Measurements from ENCODE around the gene PCDHGC4. TPM values are rescaled to one million over a fixed set of nuclear protein-coding genes. Genes with fewer than 3 reads are reported as not detected.

The PCDHGC4 gene
- total RNA-seq, 1 experiment from 2014 or later, result 0.57 TPM

DNA sequence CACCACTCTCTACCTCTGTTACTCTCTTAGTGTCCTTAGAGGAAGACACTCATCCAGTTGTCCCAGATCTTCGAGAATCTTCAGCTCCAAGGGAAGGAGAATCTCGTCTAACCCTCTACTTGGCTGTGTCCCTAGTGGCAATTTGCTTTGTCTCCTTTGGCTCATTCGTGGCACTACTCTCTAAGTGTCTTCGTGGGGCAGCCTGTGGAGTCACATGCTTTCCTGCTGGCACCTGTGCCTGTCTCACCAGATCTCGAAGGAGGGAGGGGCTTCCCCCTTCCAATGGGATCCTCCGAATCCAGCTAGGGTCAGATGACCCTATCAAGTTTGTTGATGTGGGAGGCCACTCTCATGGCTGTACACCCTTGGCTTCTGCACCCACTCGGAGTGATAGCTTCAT is 2.3 kb downstream of the PCDHGC4 start:
- H3K27me3 ChIP-seq (ENCODE audit: control insufficient read depth, insufficient read depth, low read length), result no peaks in the 10 kb centered on the region
- intact Hi-C loops (cut with micrococcal nuclease; ENCODE audit: unreplicated experiment) (no loop called here), in situ Hi-C loops (cut with HindIII; ENCODE audit: low pct_unique_long_range_greater_than_20kb, low sequenced_read_pairs) (no loop called here)
- no peak overlapping the region for H3K4me3 ChIP-seq (ENCODE audit: low read depth in 2 of 2, low read length in 2 of 2)
- DNase-seq (ENCODE audit: low read depth, low spot score) (no peak), ATAC-seq (no peak)
- TF ChIP-seq TCF7L2 (IDR thresholded peaks at IDR 0.05; ENCODE audit: low read depth, low read length), result no peak
- TF ChIP-seq, protein P1, sequence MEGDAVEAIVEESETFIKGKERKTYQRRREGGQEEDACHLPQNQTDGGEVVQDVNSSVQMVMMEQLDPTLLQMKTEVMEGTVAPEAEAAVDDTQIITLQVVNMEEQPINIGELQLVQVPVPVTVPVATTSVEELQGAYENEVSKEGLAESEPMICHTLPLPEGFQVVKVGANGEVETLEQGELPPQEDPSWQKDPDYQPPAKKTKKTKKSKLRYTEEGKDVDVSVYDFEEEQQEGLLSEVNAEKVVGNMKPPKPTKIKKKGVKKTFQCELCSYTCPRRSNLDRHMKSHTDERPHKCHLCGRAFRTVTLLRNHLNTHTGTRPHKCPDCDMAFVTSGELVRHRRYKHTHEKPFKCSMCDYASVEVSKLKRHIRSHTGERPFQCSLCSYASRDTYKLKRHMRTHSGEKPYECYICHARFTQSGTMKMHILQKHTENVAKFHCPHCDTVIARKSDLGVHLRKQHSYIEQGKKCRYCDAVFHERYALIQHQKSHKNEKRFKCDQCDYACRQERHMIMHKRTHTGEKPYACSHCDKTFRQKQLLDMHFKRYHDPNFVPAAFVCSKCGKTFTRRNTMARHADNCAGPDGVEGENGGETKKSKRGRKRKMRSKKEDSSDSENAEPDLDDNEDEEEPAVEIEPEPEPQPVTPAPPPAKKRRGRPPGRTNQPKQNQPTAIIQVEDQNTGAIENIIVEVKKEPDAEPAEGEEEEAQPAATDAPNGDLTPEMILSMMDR (IDR thresholded peaks at IDR 0.05), result no peak
- no peak for TF ChIP-seq SIN3A (IDR thresholded peaks at IDR 0.05; ENCODE audit: borderline replicate concordance, insufficient read depth, low read depth, low read length)
- TF ChIP-seq, protein P2, sequence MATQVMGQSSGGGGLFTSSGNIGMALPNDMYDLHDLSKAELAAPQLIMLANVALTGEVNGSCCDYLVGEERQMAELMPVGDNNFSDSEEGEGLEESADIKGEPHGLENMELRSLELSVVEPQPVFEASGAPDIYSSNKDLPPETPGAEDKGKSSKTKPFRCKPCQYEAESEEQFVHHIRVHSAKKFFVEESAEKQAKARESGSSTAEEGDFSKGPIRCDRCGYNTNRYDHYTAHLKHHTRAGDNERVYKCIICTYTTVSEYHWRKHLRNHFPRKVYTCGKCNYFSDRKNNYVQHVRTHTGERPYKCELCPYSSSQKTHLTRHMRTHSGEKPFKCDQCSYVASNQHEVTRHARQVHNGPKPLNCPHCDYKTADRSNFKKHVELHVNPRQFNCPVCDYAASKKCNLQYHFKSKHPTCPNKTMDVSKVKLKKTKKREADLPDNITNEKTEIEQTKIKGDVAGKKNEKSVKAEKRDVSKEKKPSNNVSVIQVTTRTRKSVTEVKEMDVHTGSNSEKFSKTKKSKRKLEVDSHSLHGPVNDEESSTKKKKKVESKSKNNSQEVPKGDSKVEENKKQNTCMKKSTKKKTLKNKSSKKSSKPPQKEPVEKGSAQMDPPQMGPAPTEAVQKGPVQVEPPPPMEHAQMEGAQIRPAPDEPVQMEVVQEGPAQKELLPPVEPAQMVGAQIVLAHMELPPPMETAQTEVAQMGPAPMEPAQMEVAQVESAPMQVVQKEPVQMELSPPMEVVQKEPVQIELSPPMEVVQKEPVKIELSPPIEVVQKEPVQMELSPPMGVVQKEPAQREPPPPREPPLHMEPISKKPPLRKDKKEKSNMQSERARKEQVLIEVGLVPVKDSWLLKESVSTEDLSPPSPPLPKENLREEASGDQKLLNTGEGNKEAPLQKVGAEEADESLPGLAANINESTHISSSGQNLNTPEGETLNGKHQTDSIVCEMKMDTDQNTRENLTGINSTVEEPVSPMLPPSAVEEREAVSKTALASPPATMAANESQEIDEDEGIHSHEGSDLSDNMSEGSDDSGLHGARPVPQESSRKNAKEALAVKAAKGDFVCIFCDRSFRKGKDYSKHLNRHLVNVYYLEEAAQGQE (IDR thresholded peaks at IDR 0.05; ENCODE audit: insufficient read depth in 1 of 2, low read depth in 2 of 2, low read length in 1 of 2), result no peak
- TF ChIP-seq POLR2AphosphoS5 (IDR thresholded peaks at IDR 0.05; ENCODE audit: low read depth, low read length), result no peak
- H3K36me3 ChIP-seq (ENCODE audit: control insufficient read depth, insufficient read depth, low read length), result no peaks in the 10 kb centered on the region
- POLR2A ChIA-PET, result no interaction called here
- H3K9me3 ChIP-seq (ENCODE audit: control insufficient read depth, insufficient read depth, low read depth, low read length), result no peaks in the 10 kb centered on the region
- H3K4me1 ChIP-seq (ENCODE audit: control insufficient read depth, insufficient read depth, low read length), result no peaks in the 10 kb centered on the region; the same call in 1 of the 2 replicates
- CTCF ChIA-PET, result no interaction called here
- H3K27ac ChIP-seq (ENCODE audit: low read length), result no peak overlapping the region
- no TSS peak for BruUV-seq (replicated peaks)

DNA sequence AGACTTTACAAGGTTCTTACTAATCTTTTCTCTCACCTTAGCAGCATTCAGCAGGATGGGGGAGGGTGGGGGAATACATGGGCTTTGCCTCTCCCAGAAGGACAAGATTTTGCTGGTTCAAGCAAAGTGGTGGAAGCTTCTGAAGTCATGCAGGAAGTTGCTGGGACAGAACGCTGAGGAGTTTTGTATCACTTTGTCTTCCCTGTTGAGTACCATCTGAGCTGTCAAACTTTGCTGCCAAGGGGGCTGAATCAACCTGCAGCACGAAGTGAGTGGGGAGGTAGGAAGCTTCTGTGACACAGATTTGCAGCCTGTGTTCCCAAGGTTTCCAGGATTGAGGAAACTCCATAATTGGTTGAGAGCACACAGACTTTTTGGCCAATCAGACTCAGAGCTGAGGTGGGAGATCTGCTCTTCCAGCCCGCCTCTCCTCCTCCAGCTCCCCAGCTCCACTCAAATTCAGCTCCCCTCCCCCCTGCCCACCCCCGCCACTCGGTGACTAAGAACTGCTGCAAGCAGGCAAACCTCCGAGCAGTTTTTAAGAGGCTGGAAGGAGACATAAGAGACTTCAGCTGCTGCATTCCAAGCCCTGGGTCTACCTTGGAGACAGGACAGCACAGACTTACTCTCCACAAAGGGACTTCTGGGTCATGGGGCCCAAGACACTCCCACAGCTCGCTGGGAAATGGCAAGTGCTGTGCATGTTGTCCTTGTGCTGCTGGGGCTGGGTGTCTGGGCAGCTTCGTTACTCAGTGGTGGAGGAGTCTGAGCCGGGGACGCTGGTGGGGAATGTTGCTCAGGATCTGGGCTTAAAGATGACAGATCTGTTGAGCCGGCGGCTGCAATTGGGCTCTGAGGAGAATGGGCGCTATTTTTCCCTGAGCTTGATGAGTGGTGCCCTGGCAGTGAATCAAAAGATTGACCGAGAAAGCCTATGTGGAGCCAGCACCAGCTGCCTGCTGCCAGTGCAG is 4.0 kb downstream of the PCDHGC4 start, which contains the start of gene PCDHGC5:
Gene PCDHGC5 (plus strand): TSS at position 491 of the 971 bp plus-strand sequence. CDS start 160 bp downstream, at position 651.
- DNase-seq (ENCODE audit: low read depth, low spot score) (no peak), ATAC-seq (no peak)
- no peak within 1 kb of the TSS for H3K27ac ChIP-seq (ENCODE audit: low read length)
- in situ Hi-C loops (cut with HindIII; ENCODE audit: low pct_unique_long_range_greater_than_20kb, low sequenced_read_pairs) (no loop called here), intact Hi-C loops (cut with micrococcal nuclease; ENCODE audit: unreplicated experiment) (no loop called here)
- no peaks in the 10 kb centered on the region for H3K36me3 ChIP-seq (ENCODE audit: control insufficient read depth, insufficient read depth, low read length)
- ChIA-PET POLR2A (no interaction called here), CTCF (interaction anchor here (0.6 kb wide), 1 partner anchor 103 kb away, joined by 3 read pairs; no protein-coding TSS in a partner anchor)
- H3K27me3 ChIP-seq (ENCODE audit: control insufficient read depth, insufficient read depth, low read length), result no peaks in the 10 kb centered on the region
- no TSS peak for BruUV-seq (replicated peaks)
- no peak for TF ChIP-seq TCF7L2 (IDR thresholded peaks at IDR 0.05; ENCODE audit: low read depth, low read length)
- TF ChIP-seq POLR2AphosphoS5 (IDR thresholded peaks at IDR 0.05; ENCODE audit: low read depth, low read length), result no peak
- TF ChIP-seq, protein P1 (IDR thresholded peaks at IDR 0.05), result no peak
- TF ChIP-seq, protein P2 (IDR thresholded peaks at IDR 0.05; ENCODE audit: insufficient read depth in 1 of 2, low read depth in 2 of 2, low read length in 1 of 2), result no peak
- no peaks in the 10 kb centered on the region for H3K9me3 ChIP-seq (ENCODE audit: control insufficient read depth, insufficient read depth, low read depth, low read length)
- H3K4me3 ChIP-seq (ENCODE audit: low read depth in 2 of 2, low read length in 2 of 2), result no peak within 1 kb of the TSS
- no peaks in the 10 kb centered on the region; the same call in 1 of the 2 replicates for H3K4me1 ChIP-seq (ENCODE audit: control insufficient read depth, insufficient read depth, low read length)
